GM23338 (cell line): ENCODE data around the gene KRAS.

Source experiments
- CREB1 ChIP-seq: fragments of 250-450 bp; sonication (Bioruptor Pico); IDR thresholded peaks from 2 replicates; pipeline ENCODE4 v1.5.0; 2020; ENCODE audit warnings: low read depth, mild to moderate bottlenecking, moderate library complexity
- CTCF ChIP-seq, 2 experiments: fragments of 200-600 bp in 1 of 2; sonication (generic) in 1 of 2; conservative IDR thresholded peaks; 2 replicates each; pipeline versions ENCODE4 v1.5.1 to v1.6.1; 2016 to 2017; ENCODE audit warnings: antibody characterized with exemption in 2 of 2, low read depth in 2 of 2, mild to moderate bottlenecking in 2 of 2, moderate library complexity in 1 of 2
- ETS1 ChIP-seq: IDR thresholded peaks from 2 replicates; pipeline ENCODE4 v1.6.1; 2016; ENCODE audit warnings: antibody characterized with exemption
- EZH2 ChIP-seq: fragments of 200-600 bp; sonication (generic); IDR thresholded peaks from one replicate; pipeline ENCODE4 v1.8.0; 2017; ENCODE audit warnings: antibody characterized with exemption, mild to moderate bottlenecking, low read depth; ENCODE audit not compliant: unreplicated experiment
- EZH2phosphoT487 ChIP-seq: fragments of 200-600 bp; sonication (generic); IDR thresholded peaks from one replicate; pipeline ENCODE4 v1.8.1; 2018; ENCODE audit warnings: antibody characterized with exemption; ENCODE audit not compliant: unreplicated experiment
- JUNB ChIP-seq: IDR thresholded peaks from one replicate; pipeline ENCODE4 v1.6.1; 2016; ENCODE audit warnings: antibody characterized with exemption; ENCODE audit not compliant: unreplicated experiment
- NANOG ChIP-seq: IDR thresholded peaks from 2 replicates; pipeline ENCODE4 v1.6.1; 2016; ENCODE audit warnings: antibody characterized with exemption, borderline replicate concordance
- POLR2AphosphoS5 ChIP-seq: IDR thresholded peaks from 2 replicates; pipeline ENCODE4 v1.6.1; 2016; ENCODE audit warnings: antibody characterized with exemption, low read depth
- REST ChIP-seq: IDR thresholded peaks from one replicate; pipeline ENCODE4 v1.6.1; 2018; ENCODE audit warnings: antibody characterized with exemption; ENCODE audit not compliant: unreplicated experiment
- STAT1 ChIP-seq: IDR thresholded peaks from one replicate; pipeline ENCODE4 v1.6.1; 2016; ENCODE audit warnings: antibody characterized with exemption; ENCODE audit not compliant: unreplicated experiment
- ZNF331 ChIP-seq: fragments of 250-450 bp; sonication (Bioruptor Pico); IDR thresholded peaks from 2 replicates; pipeline ENCODE4 v1.5.0; 2020; ENCODE audit warnings: low read depth, mild to moderate bottlenecking, moderate library complexity
- TF ChIP-seq, protein P1 (sequence below): fragments of 250-450 bp; sonication (Bioruptor Pico); IDR thresholded peaks from 2 replicates; pipeline ENCODE4 v1.5.0; 2020; ENCODE audit warnings: mild to moderate bottlenecking, moderate library complexity

GRCh38 chr12:25266497-25266896 lies 15.8 kb upstream of the KRAS start:
- TF ChIP-seq CTCF (conservative IDR thresholded peaks at IDR 0.05; ENCODE audit: low read depth in 2 of 2) (no peak), EZH2 (no peak), EZH2phosphoT487 (no peak), REST (no peak), POLR2AphosphoS5 (no peak), JUNB (no peak), ETS1 (no peak), STAT1 (no peak), ZNF331 (CRISPR knock-in tag) (no peak), NANOG (no peak), CREB1 (CRISPR knock-in tag) (no peak)
- TF ChIP-seq, protein P1, sequence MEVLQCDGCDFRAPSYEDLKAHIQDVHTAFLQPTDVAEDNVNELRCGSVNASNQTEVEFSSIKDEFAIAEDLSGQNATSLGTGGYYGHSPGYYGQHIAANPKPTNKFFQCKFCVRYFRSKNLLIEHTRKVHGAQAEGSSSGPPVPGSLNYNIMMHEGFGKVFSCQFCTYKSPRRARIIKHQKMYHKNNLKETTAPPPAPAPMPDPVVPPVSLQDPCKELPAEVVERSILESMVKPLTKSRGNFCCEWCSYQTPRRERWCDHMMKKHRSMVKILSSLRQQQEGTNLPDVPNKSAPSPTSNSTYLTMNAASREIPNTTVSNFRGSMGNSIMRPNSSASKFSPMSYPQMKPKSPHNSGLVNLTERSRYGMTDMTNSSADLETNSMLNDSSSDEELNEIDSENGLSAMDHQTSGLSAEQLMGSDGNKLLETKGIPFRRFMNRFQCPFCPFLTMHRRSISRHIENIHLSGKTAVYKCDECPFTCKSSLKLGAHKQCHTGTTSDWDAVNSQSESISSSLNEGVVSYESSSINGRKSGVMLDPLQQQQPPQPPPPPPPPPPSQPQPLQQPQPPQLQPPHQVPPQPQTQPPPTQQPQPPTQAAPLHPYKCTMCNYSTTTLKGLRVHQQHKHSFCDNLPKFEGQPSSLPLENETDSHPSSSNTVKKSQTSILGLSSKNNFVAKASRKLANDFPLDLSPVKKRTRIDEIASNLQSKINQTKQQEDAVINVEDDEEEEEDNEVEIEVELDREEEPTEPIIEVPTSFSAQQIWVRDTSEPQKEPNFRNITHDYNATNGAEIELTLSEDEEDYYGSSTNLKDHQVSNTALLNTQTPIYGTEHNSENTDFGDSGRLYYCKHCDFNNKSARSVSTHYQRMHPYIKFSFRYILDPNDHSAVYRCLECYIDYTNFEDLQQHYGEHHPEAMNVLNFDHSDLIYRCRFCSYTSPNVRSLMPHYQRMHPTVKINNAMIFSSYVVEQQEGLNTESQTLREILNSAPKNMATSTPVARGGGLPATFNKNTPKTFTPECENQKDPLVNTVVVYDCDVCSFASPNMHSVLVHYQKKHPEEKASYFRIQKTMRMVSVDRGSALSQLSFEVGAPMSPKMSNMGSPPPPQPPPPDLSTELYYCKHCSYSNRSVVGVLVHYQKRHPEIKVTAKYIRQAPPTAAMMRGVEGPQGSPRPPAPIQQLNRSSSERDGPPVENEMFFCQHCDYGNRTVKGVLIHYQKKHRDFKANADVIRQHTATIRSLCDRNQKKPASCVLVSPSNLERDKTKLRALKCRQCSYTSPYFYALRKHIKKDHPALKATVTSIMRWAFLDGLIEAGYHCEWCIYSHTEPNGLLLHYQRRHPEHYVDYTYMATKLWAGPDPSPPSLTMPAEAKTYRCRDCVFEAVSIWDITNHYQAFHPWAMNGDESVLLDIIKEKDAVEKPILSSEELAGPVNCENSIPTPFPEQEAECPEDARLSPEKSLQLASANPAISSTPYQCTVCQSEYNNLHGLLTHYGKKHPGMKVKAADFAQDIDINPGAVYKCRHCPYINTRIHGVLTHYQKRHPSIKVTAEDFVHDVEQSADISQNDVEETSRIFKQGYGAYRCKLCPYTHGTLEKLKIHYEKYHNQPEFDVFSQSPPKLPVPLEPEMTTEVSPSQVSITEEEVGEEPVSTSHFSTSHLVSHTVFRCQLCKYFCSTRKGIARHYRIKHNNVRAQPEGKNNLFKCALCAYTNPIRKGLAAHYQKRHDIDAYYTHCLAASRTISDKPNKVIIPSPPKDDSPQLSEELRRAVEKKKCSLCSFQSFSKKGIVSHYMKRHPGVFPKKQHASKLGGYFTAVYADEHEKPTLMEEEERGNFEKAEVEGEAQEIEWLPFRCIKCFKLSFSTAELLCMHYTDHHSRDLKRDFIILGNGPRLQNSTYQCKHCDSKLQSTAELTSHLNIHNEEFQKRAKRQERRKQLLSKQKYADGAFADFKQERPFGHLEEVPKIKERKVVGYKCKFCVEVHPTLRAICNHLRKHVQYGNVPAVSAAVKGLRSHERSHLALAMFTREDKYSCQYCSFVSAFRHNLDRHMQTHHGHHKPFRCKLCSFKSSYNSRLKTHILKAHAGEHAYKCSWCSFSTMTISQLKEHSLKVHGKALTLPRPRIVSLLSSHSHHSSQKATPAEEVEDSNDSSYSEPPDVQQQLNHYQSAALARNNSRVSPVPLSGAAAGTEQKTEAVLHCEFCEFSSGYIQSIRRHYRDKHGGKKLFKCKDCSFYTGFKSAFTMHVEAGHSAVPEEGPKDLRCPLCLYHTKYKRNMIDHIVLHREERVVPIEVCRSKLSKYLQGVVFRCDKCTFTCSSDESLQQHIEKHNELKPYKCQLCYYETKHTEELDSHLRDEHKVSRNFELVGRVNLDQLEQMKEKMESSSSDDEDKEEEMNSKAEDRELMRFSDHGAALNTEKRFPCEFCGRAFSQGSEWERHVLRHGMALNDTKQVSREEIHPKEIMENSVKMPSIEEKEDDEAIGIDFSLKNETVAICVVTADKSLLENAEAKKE (CRISPR knock-in tag) = no peak
